Small intestine (tissue), 7 donors: Measurements from ENCODE around the gene OR4E1. TPM values are rescaled to one million over a fixed set of nuclear protein-coding genes. Genes with fewer than 3 reads are reported as not detected.
"Not testable (repeated sequence)": the region's sequence is repeated elsewhere in the genome, so short reads cannot be mapped to it uniquely, and the experiment has no call there.

ENCODE experiments used
- DNase-seq, 2 donors: peaks; one replicate each; pipeline versions ENCODE4 v3.0.0 to v3.0.0-alpha.2; 2013
- FAIRE-seq: peaks from 2 replicates; lab custom pipeline; 2012; peaks lifted over from hg19 to GRCh38; lab: Jason Lieb, UNC
- H3K27ac ChIP-seq, 3 donors: one replicate each; pipeline ENCODE4 v1.5.1; 2013; ENCODE audit warnings: low read length in 2 of 3, mild to moderate bottlenecking in 2 of 3, control low read depth in 1 of 3, inconsistent platforms in 1 of 3, low read depth in 1 of 3, moderate library complexity in 1 of 3
- H3K27me3 ChIP-seq, 3 donors: one replicate each; pipeline ENCODE4 v1.6.1; 2013; ENCODE audit warnings: low read length in 3 of 3, inconsistent platforms in 1 of 3; ENCODE audit not compliant: control insufficient read depth in 3 of 3, insufficient read depth in 3 of 3
- H3K36me3 ChIP-seq, 3 donors: one replicate each; pipeline ENCODE4 v1.6.1; 2013; ENCODE audit warnings: low read length in 3 of 3, inconsistent platforms in 1 of 3, low read depth in 1 of 3, mild to moderate bottlenecking in 1 of 3, moderate library complexity in 1 of 3; ENCODE audit not compliant: control insufficient read depth in 3 of 3, insufficient read depth in 2 of 3
- H3K4me1 ChIP-seq, 3 donors: one replicate each; pipeline ENCODE4 v1.6.1; 2013; ENCODE audit warnings: low read length in 2 of 3, inconsistent platforms in 1 of 3, low read depth in 1 of 3, mild to moderate bottlenecking in 1 of 3, moderate library complexity in 1 of 3; ENCODE audit not compliant: control insufficient read depth in 3 of 3, insufficient read depth in 2 of 3
- H3K4me3 ChIP-seq, 3 donors: one replicate each; pipeline ENCODE4 v1.5.1; 2013; ENCODE audit warnings: low read length in 3 of 3, control low read depth in 1 of 3, inconsistent platforms in 1 of 3, low read depth in 1 of 3, mild to moderate bottlenecking in 1 of 3, moderate library complexity in 1 of 3
- H3K9me3 ChIP-seq, 2 donors: one replicate each; pipeline ENCODE4 v1.6.1; 2013; ENCODE audit warnings: low read depth in 1 of 2, low read length in 1 of 2; ENCODE audit not compliant: control insufficient read depth in 2 of 2, insufficient read depth in 1 of 2
- WGBS, 3 donors: extraction: QIAGEN DNeasy Blood & Tissue Kit; methylation state at CpG; one replicate each; pipeline ENCODE4 v1.1.7; 2013; 5-methylcytosine and 5-hydroxymethylcytosine counted together
- polyA plus RNA-seq, 4 donors: library from polyadenylated mRNA; stranded (reverse) in 3 of 4; unstranded in 1 of 4; fragments of 200-250 nt in 3 of 4; fragments of 120-200 nt in 1 of 4; gene quantifications; one replicate each; pipeline versions ENCODE4 v1.2.1 to v1.2.3, GENCODE V29; 2013
- donor health status: healthy with polysubstance abuse.
- donor health status: control.
- donor health status: control.
- donor health status: Bipolar disorder and iron deficiency.
- donor health status: healthy.

The OR4E1 gene
- polyA plus RNA-seq, 4 donors = not detected

GRCh38 chr14:21703357-21704326, 30.0 kb upstream of the OR4E1 start:
- FAIRE-seq (no peak), DNase-seq (peak; percentile 1 to 30)
- Histone ChIP-seq H3K36me3 (no peaks in the 10 kb centered on the region), H3K9me3 (peaks cover 0 to 10% of the 10 kb centered on the region in 2 donors), H3K27me3 (no peaks in the 10 kb centered on the region), H3K27ac (no peak overlapping the region), H3K4me3 (no peak overlapping the region), H3K4me1 (no peaks in the 10 kb centered on the region)
- 51 to 58% (median 54%) methylated on average over 2 of the region's 2 CpGs for WGBS, 3 donors

- Histone ChIP-seq H3K27me3 (no peaks in the 10 kb centered on the region), H3K9me3 (peaks cover 0 to 10% of the 10 kb centered on the region in 2 donors), H3K27ac (no peak overlapping the region), H3K4me3 (no peak overlapping the region), H3K4me1 (no peaks in the 10 kb centered on the region), H3K36me3 (no peaks in the 10 kb centered on the region)
- FAIRE-seq (no peak), DNase-seq (no peak)
- WGBS, 3 donors = 65 to 75% (median 72%) methylated on average over 2 of the region's 2 CpGs
Observed at GRCh38 chr14:21702316-21702715, 28.7 kb upstream of the OR4E1 start.

GRCh38 chr14:21699551-21699950, 25.9 kb upstream of the OR4E1 start:
- Histone ChIP-seq H3K4me3 (no peak overlapping the region), H3K27ac (no peak overlapping the region), H3K9me3 (no peaks in the 10 kb centered on the region), H3K4me1 (no peaks in the 10 kb centered on the region), H3K36me3 (no peaks in the 10 kb centered on the region), H3K27me3 (no peaks in the 10 kb centered on the region)
- FAIRE-seq = no peak
- WGBS, 3 donors = 75 to 92% (median 76%) methylated on average over 2 of the region's 2 CpGs
- DNase-seq = no peak

- WGBS, 3 donors = 15 to 41% (median 33%) methylated on average over 2 of the region's 3 CpGs
- not testable (repeated sequence) for FAIRE-seq, H3K36me3 ChIP-seq
Observed at GRCh38 chr14:21698538-21698937, 24.9 kb upstream of the OR4E1 start.

GRCh38 chr14:21697662-21698061, 24.0 kb upstream of the OR4E1 start:
- H3K9me3 ChIP-seq, H3K27me3 ChIP-seq, H3K27ac ChIP-seq, H3K4me3 ChIP-seq, H3K4me1 ChIP-seq, DNase-seq, FAIRE-seq, H3K36me3 ChIP-seq: not testable (repeated sequence)
- 93 to 96% (median 95%) methylated on average over 31 to 33 of the region's 33 CpGs for WGBS, 3 donors

More at GRCh38 chr14:21698538-21698937, 24.9 kb upstream of the OR4E1 start:
- not testable (repeated sequence) for DNase-seq, H3K4me1 ChIP-seq, H3K27me3 ChIP-seq, H3K9me3 ChIP-seq, H3K27ac ChIP-seq, H3K4me3 ChIP-seq

- Histone ChIP-seq H3K27me3 (no peaks in the 10 kb centered on the region), H3K36me3 (no peaks in the 10 kb centered on the region), H3K4me3 (no peak overlapping the region), H3K4me1 (no peaks in the 10 kb centered on the region), H3K27ac (no peak overlapping the region), H3K9me3 (no peaks in the 10 kb centered on the region)
- DNase-seq (no peak), FAIRE-seq (no peak)
Observed at GRCh38 chr14:21694425-21694824, 20.8 kb upstream of the OR4E1 start.

- no peak overlapping the region for H3K4me3 ChIP-seq
- no peaks in the 10 kb centered on the region for H3K9me3 ChIP-seq
- DNase-seq (no peak), FAIRE-seq (no peak)
- no peak overlapping the region for H3K27ac ChIP-seq
- H3K36me3 ChIP-seq = no peaks in the 10 kb centered on the region
- WGBS, 3 donors = 64 to 75% (median 64%) methylated on average over 2 of the region's 2 CpGs
- H3K4me1 ChIP-seq = no peaks in the 10 kb centered on the region
- H3K27me3 ChIP-seq = no peaks in the 10 kb centered on the region
Observed at GRCh38 chr14:21686468-21686867, 12.8 kb upstream of the OR4E1 start.

GRCh38 chr14:21680072-21680471, 6.5 kb upstream of the OR4E1 start:
- DNase-seq = no peak
- no peak for FAIRE-seq
- H3K36me3 ChIP-seq = no peaks in the 10 kb centered on the region
- H3K27me3 ChIP-seq = no peaks in the 10 kb centered on the region
- no peak overlapping the region for H3K27ac ChIP-seq
- no peaks in the 10 kb centered on the region for H3K4me1 ChIP-seq
- WGBS, 3 donors = 69 to 75% (median 73%) methylated on average over 2 of the region's 2 CpGs
- no peak overlapping the region for H3K4me3 ChIP-seq
- H3K9me3 ChIP-seq = peaks cover 0 to 2% of the 10 kb centered on the region in 2 donors
